K562 (cell line): ENCODE results near the gene SLC39A11.

Source experiments
- BHLHE40 ChIP-seq: IDR thresholded peaks from 2 replicates; pipeline ENCODE4 v1.6.1; 2011; ENCODE audit warnings: low read length, improper control_type of control experiment
- BRF1 ChIP-seq: IDR thresholded peaks from 3 replicates; pipeline ENCODE4 v1.6.1; 2011; ENCODE audit warnings: borderline replicate concordance, mild to moderate bottlenecking; ENCODE audit not compliant: insufficient read length; ENCODE audit errors: extremely low read depth
- CAMTA2 ChIP-seq: fragments of 250-450 bp; sonication (Bioruptor Pico); conservative IDR thresholded peaks from 2 replicates; pipeline ENCODE4 v1.5.1; 2022
- CTCF ChIP-seq, 3 experiments: IDR thresholded peaks in 2 of 3; conservative IDR thresholded peaks in 1 of 3; 2 replicates each; pipeline ENCODE4 v1.5.1; 2011 to 2012; ENCODE audit warnings: low read length in 3 of 3, mild to moderate bottlenecking in 3 of 3, control low read depth in 2 of 3, improper control_type of control experiment in 1 of 3, inconsistent platforms in 1 of 3, low read depth in 1 of 3, mixed read lengths in 1 of 3, moderate library complexity in 1 of 3; ENCODE audit not compliant: insufficient read depth in 2 of 3
- EP300 ChIP-seq: IDR thresholded peaks from 2 replicates; pipeline ENCODE4 v1.6.1; 2012; ENCODE audit warnings: low read length, improper control_type of control experiment
- FOXO4 ChIP-seq: fragments of 450-650 bp; formaldehyde crosslinking; IDR thresholded peaks from 2 replicates; pipeline ENCODE4 v1.4.0; 2020; ENCODE audit warnings: mild to moderate bottlenecking, moderate library complexity
- MXI1 ChIP-seq: IDR thresholded peaks from 2 replicates; pipeline ENCODE4 v1.6.1; 2011; ENCODE audit warnings: low read depth, mild to moderate bottlenecking, improper control_type of control experiment, low read length
- POLR2AphosphoS5 ChIP-seq: IDR thresholded peaks from 2 replicates; pipeline ENCODE4 v1.6.1; 2011; ENCODE audit warnings: mild to moderate bottlenecking, low read depth, low read length, moderate library complexity; ENCODE audit not compliant: control insufficient read depth, insufficient read depth
- SMC3 ChIP-seq: conservative IDR thresholded peaks from 2 replicates; pipeline ENCODE4 v1.6.1; 2011; ENCODE audit warnings: low read depth, low read length, improper control_type of control experiment; ENCODE audit not compliant: insufficient read depth
- TEAD1 ChIP-seq, 2 experiments: fragments of 450-650 bp in 1 of 2; sonication (generic) in 1 of 2; formaldehyde crosslinking; IDR thresholded peaks; 2 replicates each; pipeline versions ENCODE4 v1.4.0 to v1.8.0; 2020 to 2022; ENCODE audit warnings: mild to moderate bottlenecking in 2 of 2, missing genetic modification reagents in 1 of 2
- TFAP4 ChIP-seq: sonication (generic); formaldehyde crosslinking; IDR thresholded peaks from 2 replicates; pipeline ENCODE4 v1.8.0; 2022; ENCODE audit warnings: missing genetic modification reagents, mild to moderate bottlenecking, moderate library complexity, borderline replicate concordance
- TRIM25 ChIP-seq: fragments of 450-650 bp; IDR thresholded peaks from 2 replicates; pipeline ENCODE4 v1.7.0; 2016; ENCODE audit warnings: borderline replicate concordance
- ZBTB33 ChIP-seq: sonication (generic); formaldehyde crosslinking; IDR thresholded peaks from 2 replicates; pipeline ENCODE4 v1.8.1; 2023; ENCODE audit warnings: mild to moderate bottlenecking, missing genetic modification reagents
- ZNF592 ChIP-seq: fragments of 450-650 bp; IDR thresholded peaks from 2 replicates; pipeline ENCODE4 v1.6.1; 2017; ENCODE audit warnings: antibody characterized with exemption, mild to moderate bottlenecking

GRCh38 chr17:72995008-72995656, 97.4 kb downstream of the SLC39A11 start:
- TF ChIP-seq CTCF (IDR thresholded peaks at IDR 0.05 in 2 of 3, conservative IDR thresholded peaks at IDR 0.05 in 1 of 3; ENCODE audit: insufficient read depth in 2 of 3, low read depth in 1 of 3, low read length in 3 of 3), result no peak
- no peak for TF ChIP-seq TEAD1 (CRISPR knock-in tag; IDR thresholded peaks at IDR 0.05)
- no peak for TF ChIP-seq CAMTA2 (CRISPR knock-in tag)
- no peak for TF ChIP-seq FOXO4 (CRISPR knock-in tag)
- TF ChIP-seq BRF1, result no peak
- no peak for TF ChIP-seq ZBTB33
- TF ChIP-seq ZNF592, result no peak
- TF ChIP-seq POLR2AphosphoS5, result no peak
- no peak for TF ChIP-seq EP300
- TF ChIP-seq TRIM25, result no peak
- TF ChIP-seq MXI1, result no peak
- TF ChIP-seq SMC3, result no peak
- TF ChIP-seq TFAP4 (CRISPR knock-in tag), result no peak
- TF ChIP-seq BHLHE40, result no peak
